Activated CD4-positive, alpha-beta T cell treated with anti-CD3 and anti-CD28 coated beads, Interleukin-2, amount 50 U/mL, for 16 hours (primary cell): Measurements from ENCODE around the gene DRC7.
"Not testable (repeated sequence)": the region's sequence is repeated elsewhere in the genome, so short reads cannot be mapped to it uniquely, and the experiment has no call there.

Experiments used
- DNase-seq: peaks from one replicate; pipeline ENCODE4 v3.0.0-alpha.2; 2020

DRC7 gene

DNA sequence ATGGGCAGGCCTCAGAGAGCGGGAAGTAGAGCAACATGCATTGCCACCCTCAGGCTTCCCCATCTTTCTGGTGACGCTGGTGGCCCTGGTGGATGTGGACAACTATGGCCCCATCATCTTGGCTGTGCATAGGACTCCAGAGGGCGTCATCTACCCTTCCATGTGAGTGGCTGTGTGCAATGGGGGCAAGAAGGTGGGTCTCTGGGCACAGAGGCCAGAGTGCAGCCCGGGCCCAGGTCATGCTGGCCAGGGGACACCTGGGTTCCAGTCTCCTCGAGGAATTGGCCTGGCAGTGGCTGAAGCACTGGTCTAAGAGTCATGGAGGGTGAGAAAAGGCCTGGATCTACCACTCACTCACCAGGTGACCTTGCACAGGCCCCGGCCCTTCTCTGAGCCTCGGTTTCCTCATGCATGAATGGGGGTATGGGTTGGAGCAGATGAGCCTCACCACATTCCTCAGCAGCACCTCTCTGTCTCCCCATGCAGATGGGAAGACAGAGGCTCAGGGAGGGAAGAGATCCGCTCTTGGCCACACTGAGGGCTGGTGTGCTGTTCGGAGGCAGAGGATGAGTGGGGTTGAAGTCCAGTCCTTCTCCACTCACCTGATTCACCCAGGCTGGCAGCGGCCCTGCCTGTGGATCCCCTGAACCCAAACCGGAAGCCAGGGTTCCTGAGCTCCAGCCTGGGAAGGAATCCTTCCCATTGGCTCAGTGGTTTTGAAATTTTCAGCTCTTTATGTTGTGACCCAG is 33.7 kb upstream of the DRC7 start:
- DNase-seq = no peak

DNA sequence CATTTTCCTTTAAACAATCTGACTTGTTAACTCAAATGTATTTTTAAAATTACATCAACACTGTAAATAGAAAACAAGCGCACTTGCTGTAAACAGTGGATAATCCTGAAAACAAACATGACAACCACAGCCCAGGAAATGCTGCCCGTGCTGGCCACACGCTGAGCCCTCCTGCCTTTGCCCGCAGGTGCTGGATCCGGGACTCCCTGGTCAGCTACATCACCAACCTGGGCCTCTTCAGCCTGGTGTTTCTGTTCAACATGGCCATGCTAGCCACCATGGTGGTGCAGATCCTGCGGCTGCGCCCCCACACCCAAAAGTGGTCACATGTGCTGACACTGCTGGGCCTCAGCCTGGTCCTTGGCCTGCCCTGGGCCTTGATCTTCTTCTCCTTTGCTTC is 33.1 kb upstream of the DRC7 start:
- no peak for DNase-seq

DNA sequence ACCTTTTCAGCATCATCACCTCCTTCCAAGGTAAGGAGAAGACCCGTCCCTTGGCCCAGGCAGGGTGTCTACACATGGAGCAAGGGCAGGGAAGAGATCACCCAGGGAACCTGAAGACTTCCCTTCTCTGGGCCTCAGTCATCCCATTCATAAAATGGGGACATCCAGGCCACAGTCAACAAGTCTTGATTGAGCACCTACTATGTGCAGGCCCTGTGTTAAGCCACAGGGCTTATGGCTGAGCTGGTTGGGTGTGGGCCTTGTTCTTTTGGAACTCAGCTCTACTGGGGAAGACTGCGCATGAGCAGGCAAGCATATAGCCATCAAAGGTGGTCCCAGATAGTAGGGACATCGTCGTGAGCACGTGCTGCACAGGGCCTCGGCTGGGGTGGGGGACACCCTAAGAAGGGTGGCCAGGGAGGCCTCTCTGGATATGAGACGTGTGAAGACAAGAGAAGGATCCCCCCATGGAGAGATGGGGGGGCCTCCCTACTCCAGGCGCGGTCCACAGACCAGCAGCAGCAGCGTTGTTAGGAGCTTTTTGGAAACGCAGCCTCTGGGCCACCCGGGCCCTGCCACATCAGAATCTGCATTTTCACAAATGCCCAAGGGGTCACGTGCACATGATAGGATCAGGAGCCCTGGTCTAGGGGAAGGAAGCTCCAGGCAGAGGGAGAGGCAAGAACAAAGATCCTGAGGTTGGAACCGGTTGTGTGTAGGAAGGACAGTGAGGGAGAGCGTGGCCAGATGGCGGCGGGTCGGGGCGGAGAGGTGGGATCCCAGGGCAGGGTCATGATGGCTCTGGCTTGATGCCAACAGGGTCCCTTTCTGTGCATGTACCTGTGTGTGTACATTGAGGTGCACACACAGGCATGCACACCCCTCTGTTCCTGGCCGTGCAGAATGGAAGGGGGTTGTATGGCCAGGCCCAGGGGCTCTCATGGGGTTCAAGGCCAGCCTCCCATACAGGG is 32.4 kb upstream of the DRC7 start:
- DNase-seq = no peak

DNA sequence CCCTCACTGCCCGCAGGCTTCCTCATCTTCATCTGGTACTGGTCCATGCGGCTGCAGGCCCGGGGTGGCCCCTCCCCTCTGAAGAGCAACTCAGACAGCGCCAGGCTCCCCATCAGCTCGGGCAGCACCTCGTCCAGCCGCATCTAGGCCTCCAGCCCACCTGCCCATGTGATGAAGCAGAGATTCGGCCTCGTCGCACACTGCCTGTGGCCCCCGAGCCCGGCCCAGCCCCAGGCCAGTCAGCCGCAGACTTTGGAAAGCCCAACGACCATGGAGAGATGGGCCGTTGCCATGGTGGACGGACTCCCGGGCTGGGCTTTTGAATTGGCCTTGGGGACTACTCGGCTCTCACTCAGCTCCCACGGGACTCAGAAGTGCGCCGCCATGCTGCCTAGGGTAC is 31.2 kb upstream of the DRC7 start:
- no peak for DNase-seq

DNA sequence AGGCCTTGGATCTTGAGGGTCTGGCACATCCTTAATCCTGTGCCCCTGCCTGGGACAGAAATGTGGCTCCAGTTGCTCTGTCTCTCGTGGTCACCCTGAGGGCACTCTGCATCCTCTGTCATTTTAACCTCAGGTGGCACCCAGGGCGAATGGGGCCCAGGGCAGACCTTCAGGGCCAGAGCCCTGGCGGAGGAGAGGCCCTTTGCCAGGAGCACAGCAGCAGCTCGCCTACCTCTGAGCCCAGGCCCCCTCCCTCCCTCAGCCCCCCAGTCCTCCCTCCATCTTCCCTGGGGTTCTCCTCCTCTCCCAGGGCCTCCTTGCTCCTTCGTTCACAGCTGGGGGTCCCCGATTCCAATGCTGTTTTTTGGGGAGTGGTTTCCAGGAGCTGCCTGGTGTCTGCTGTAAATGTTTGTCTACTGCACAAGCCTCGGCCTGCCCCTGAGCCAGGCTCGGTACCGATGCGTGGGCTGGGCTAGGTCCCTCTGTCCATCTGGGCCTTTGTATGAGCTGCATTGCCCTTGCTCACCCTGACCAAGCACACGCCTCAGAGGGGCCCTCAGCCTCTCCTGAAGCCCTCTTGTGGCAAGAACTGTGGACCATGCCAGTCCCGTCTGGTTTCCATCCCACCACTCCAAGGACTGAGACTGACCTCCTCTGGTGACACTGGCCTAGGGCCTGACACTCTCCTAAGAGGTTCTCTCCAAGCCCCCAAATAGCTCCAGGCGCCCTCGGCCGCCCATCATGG is 30.5 kb upstream of the DRC7 start:
- DNase-seq = no peak

DNA sequence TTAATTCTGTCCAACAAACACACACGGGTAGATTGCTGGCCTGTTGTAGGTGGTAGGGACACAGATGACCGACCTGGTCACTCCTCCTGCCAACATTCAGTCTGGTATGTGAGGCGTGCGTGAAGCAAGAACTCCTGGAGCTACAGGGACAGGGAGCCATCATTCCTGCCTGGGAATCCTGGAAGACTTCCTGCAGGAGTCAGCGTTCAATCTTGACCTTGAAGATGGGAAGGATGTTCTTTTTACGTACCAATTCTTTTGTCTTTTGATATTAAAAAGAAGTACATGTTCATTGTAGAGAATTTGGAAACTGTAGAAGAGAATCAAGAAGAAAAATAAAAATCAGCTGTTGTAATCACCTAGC is 30.0 kb upstream of the DRC7 start:
- DNase-seq = no peak

DNA sequence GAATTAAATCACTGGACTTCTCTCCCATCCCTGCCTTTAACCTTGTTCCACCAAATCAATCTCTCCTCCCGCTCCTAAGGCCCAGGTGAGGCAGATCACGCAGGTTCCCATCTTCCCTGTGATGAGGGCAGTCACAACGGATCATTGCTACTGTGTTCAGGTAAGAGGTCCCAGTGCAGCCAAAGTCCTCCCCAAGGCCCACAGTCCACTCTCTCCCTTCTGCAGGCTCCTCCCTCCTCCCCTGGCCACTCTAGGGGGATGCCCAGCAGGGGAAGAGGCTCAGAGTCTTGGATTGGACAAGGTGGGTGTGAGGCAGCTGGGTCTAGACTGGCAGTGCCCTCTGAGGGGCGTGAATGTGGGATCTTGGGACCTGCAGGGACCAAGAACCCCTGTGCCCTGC is 29.1 kb upstream of the DRC7 start:
- DNase-seq = no peak

DNA sequence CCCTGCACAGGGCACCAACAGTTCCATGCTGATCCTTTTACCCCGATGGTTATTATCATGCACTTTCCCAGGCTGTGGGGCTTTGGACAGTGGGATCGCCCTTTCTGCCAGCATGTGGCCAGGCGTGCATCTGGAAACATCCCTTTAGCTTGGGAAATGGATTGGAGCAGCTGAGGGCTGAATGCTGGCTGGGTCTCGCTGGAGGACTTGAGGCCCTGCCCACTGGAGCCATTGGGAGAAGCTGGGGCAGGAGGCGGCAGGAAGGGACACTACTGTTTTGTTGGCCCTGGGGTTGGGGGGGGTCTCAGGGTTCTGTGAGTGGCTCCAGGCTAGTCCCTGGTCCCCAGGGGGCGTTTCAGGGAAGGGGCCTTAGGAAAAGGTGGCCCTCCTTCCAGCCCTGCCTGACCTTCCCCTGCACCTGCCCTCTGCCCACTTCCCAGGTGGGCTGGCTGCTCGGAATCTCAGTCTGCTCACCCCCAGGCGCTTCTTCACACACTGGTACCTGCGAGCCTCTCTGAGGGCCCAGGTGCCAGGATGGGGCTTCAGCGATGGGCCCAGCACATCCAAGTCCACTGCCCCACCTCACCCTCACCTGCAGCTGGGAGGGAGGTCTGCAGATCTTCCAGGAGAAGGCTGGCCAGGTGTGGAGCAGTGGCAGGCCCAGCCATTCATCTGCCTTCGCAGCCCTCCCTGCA is 28.1 kb upstream of the DRC7 start:
- no peak for DNase-seq

DNA sequence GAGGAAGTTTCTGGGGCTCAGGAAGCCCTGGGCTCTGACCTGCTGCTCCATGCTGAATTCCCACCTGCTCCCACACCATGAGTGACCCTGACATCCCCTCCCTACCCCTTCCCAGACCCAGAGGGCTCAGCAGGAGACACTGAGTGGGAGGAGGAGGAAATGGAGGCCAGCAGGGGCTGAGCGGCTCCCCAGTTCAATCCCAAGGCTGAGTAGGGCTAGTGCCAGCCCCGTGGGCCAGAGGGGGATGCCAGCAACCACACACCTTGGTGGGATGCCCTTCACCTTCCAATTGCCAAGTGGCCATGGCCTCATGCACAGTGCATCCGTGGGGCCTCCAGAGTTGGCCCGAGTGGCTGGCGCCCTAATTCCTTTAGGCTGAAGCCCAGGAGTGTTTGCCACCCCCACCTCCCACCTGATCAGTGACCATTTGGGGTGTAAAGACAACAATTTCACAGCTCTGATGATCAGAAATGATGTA is 27.5 kb upstream of the DRC7 start:
- DNase-seq = no peak

DNA sequence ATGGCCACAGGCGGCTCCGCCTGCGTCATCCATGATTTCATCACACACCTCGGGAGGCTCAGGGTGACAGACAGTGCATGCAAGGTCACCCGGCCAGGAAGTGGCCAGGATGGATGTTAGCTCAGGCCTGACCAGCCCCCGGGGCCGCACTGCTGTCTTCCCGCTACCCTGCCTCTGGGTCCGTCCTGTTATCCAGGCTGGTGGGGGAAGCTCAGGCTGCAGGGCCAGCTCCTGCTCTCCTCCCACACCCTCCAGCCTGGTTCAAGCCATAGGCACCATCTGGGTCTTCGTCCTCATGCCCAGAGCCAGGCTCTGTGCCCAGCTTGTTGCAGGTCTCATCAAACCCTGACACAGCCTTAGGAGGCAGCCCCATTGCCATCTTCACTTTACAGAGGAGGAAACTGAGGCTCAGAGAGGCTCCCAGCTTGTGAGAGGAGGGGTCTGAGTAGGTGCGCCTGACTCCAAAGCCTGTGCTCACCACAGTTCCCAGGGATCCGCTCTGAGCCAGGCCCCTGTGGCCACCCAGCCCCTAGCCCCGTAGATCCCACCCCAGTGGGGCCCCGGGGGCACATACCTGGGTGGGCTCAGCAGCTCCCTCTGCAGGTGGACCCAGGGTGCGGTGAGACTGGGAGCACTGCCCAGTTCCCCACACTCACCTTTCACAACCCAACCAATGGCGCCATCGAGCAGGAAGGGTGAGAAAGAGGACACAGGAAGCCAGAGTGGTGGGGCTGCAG is 26.9 kb upstream of the DRC7 start:
- no peak for DNase-seq

DNA sequence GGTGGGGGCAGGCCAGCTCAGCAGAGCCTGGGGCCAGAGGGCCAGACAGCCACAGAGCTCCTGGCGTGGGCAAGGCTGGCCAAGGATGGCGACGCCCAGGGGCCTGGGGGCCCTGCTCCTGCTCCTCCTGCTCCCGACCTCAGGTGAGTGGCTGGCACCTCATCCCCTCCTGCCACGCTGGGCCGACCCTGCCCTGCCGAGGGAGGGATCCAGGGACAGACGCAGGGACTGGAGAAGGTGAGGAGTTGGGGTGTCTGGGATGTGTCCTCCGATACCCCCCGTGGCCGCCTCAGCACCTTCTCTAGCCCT is 26.4 kb upstream of the DRC7 start, which contains the start of gene ADGRG3:
Gene ADGRG3, plus strand, starts transcription at position 44 of the 309 bp plus-strand sequence. Its CDS starts 42 bp downstream, at position 86.
- DNase-seq = no peak

DNA sequence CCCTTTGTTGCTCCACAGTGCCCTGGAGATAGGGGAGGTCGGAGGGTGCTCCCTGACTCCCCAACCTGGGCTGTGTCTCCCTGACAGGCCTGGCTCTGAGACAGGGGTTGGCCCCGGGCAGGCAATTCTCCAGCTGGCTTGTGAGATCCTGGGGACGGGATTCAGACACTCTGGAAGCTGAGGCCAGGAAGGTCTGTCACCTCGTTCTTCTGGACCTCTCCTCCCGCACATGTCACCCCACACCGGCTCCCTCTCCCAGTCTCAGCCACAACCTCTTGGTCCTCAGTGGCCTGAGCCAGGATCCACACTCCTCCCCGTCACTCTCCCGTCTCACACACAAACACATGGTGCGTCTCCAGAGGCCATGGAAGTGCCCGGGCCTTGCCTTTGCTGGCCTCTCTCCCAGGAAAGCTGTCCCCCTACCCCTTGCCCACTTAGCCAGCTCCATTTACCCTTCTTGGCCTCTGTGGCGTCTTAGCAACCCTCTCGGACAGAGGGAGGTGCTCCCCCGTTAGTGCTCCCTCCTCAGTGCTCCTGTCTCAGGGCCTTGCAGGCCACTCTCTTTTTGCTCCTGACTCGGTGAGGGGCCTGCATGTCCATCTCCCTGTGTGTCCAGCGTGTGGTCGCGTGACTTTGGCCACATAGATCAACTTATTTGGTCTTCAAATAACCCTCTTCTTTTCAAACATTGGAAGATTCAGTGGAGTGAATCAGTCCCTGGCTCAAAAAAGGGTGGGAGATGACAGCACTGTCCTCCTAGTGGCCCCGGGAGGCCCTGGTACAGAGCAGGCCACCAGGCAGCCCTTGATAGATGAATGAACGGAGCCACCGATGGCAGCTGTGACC is 25.8 kb upstream of the DRC7 start:
- no peak for DNase-seq

DNA sequence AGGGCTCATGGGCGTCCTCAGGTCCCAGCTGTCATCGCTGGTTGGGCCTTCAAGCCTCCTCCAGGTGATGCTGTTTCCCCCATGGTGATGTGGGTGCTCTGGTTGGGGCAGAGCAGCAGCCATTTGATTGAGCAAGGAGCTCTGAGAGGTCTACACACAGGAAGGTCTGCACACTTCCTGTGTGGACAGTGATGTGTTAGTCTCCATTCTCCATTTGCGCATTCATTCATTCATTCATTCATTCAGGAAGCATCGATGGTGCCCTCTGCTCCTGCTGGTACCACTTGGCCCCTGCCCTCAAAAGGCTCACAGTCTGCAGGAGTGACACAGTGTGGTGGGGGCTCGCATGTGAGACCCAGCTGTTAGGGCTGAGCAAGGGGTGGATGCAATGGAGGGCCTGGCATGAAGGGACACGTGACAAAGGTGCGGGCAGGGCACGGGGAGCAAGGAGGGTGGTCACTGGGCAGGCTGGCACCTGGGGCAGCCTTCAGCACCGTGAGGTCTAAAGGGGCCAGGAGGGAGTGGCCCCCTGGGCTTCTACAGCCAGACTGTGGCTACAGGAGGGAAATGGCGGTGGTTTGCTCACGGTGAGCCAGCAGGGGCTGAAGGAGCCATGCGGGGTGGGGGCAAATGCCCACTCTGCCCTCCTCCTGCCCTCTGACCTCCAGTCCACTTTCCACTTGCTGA is 25.0 kb upstream of the DRC7 start:
- DNase-seq = no peak

DNA sequence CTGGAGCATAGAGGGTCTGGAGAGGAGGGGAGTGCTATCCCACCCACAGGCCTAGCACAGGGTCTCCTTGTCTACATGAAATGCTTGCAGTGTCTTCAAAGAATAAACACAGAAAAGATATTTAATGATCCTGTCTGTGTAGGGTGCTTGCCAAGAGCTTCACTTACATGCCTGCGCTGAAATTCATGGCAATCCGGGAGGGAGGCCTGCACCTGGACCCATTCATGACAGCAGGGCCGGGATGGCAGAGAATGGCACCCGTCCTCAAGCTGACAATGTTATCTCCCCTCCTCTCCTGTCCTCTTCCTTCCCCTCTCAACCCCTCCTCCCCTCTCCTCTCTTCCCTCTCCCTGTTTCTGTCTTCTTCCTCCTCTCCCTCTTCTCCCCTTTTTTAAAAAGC is 24.4 kb upstream of the DRC7 start:
- DNase-seq = no peak

DNA sequence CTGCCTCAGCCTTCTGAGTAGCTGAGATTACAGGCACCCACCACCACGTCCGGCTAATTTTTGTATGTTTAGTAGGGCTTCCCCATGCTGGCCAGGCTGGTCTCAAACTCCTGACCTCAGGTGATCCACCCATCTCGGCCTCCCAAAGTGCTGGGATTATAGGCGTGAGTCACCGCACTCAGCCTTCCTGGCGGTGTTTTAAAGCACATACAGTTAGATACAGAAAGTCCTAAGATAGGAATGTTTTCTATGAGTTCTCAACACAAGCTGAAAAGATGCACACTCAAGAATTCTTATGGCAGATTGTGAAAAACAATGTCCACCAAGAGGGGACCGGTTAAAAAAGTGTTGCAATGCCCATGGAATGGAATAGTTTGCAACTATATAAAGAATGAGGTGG is 23.2 kb upstream of the DRC7 start:
- DNase-seq = not testable (repeated sequence)

DNA sequence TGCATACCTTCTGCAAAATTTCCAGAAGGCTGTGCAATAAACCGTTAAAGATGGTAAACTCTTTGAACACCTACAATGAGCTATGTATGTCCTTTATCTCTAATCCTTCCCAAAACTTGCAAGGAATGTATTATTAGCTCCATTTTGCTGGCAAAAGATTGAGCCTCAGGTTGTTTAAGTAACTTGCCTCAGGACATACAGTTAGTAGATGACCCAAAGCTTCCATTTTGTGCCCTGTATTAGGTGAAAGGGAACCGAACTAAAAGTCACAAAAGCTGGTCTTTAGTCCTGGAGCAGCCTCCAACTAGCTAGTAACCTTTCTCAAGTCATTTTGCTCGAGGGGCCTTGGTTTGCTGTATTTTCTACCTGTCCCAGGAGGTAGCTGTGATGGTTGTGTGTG is 22.2 kb upstream of the DRC7 start:
- no peak for DNase-seq

DNA sequence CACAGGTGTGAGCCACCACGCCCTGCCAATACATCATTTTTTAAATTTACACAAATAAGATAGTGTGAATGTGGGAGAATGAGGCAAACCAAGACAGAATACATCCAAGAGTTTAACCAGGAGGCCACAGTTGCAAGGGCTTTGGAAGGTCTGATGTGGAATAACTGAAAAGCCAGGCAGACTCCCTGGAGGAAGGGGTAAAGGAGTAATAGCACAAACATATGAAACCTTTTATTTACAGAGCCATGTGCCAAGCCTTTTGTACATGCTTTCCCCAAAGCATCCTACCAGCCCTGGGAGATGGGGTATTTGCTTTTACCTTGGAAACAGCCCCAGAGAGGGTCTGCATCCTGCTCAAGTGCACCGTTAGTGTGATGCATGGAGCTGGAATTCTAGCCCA is 21.8 kb upstream of the DRC7 start:
- no peak for DNase-seq

DNA sequence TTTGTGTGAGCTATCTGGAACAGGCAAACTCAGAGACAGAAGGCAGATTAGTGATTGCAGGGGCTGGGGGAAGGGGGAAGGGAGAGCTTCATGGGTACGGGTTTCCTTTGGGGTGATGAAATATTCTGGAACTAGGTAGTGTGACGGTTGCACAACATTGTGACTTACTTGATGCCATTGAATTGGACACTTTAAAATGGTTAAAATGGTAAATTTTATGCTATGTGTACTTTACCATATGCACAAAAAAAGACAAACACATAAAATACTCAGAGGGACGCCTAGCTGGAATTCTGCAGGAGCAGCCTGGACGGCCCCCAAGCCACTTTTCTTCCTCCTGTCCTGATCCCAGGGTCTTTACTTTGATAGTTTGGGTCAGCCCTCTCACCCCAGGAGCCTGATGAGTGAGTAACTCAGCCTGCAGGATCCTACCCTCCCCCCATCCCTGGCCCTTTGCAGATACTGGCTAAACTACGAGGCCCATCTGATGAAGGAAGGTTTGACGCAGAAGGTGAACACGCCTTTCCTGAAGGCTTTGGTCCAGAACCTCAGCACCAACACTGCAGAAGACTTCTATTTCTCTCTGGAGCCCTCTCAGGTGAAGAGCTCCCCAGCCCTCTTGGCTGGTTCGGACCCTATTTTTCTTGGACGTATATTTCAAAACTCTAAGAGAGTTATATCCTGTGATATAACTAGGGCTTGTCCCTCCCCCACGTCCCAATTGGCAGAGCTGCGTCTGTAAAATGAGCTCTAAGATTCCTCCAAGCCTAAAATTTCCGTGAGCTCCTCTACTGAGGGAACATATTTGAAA is 18.7 kb upstream of the DRC7 start:
- DNase-seq = no peak

DNA sequence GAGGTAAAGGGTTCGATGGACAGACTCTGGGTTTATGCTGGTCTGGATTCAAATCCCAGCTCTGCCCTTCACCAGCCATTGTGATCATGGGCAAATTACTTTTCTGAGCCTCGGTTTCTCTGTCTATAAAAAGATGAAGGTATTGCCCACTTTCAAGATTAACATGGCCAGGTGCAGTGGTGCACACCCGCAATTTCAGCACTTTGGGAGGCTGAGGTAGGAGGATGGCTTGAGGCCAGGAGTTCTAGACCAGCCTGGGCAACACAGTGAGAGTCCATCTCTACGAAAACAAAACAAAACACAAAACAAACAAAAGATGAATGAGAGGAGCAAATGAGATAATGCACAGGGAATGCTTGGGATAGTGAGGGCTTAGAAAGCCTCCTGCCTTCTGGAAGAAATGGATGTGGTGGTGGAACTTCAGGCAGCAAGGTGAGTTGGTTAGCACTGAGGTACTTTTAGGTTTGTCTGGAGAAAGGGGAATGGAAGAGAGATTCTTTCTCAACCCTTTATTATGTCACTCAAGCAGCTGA is 18.0 kb upstream of the DRC7 start:
- DNase-seq = no peak
